A549 (cell line): ENCODE results near the gene FAM72B.
"Not testable (repeated sequence)": the region's sequence is repeated elsewhere in the genome, so short reads cannot be mapped to it uniquely, and the experiment has no call there.

Experiments
- CBX2 ChIP-seq: fragments of 200-600 bp; sonication (generic); IDR thresholded peaks from 2 replicates; pipeline ENCODE4 v1.6.1; 2016; ENCODE audit warnings: low read depth, mild to moderate bottlenecking, borderline replicate concordance
- CTCF ChIP-seq: fragments of >200 bp; sonication (Bioruptor Twin); formaldehyde crosslinking; IDR thresholded peaks from 3 replicates; pipeline ENCODE4 v1.5.1; 2016
- ELK1 ChIP-seq: fragments of 150-350 bp; IDR thresholded peaks from 2 replicates; pipeline ENCODE4 v1.6.1; 2014; ENCODE audit warnings: low read depth, mild to moderate bottlenecking, low read length
- ESRRA ChIP-seq: fragments of 150-350 bp; IDR thresholded peaks from 2 replicates; pipeline ENCODE4 v1.6.1; 2014; ENCODE audit warnings: mild to moderate bottlenecking, low read length, borderline replicate concordance
- HMGXB4 ChIP-seq: fragments of 250-450 bp; sonication (Bioruptor Pico); IDR thresholded peaks from 2 replicates; pipeline ENCODE4 v1.5.0; 2021; ENCODE audit warnings: mild to moderate bottlenecking, moderate library complexity, borderline replicate concordance
- NPAS2 ChIP-seq: fragments of 250-450 bp; sonication (Bioruptor Pico); IDR thresholded peaks from 2 replicates; pipeline ENCODE4 v1.8.0; 2022; ENCODE audit warnings: mild to moderate bottlenecking, moderate library complexity, borderline replicate concordance
- POLR2A ChIP-seq: IDR thresholded peaks from 2 replicates; pipeline ENCODE4 v1.6.1; 2012; ENCODE audit warnings: mild to moderate bottlenecking, low read length
- RAD21 ChIP-seq, 2 experiments: fragments of >200 bp in 1 of 2; sonication (Bioruptor Twin) in 1 of 2; formaldehyde crosslinking in 1 of 2; IDR thresholded peaks in 1 of 2; conservative IDR thresholded peaks in 1 of 2; 2 replicates in 1 of 2; 3 replicates in 1 of 2; pipeline ENCODE4 v1.6.1; 2012 to 2018; ENCODE audit warnings: inconsistent platforms in 1 of 2

GRCh38 chr1:121185140-121185708 is 1.1 kb upstream of the FAM72B start:
- TF ChIP-seq POLR2A; CTCF; NPAS2 (CRISPR knock-in tag); RAD21 (conservative IDR thresholded peaks at IDR 0.05 in 1 of 2, IDR thresholded peaks at IDR 0.05 in 1 of 2); HMGXB4 (CRISPR knock-in tag); ELK1; ESRRA; CBX2: not testable (repeated sequence)
